ENCODE measurements around the gene LYRM1.

GRCh38 chr16:20952139-20952920 lies 51.8 kb downstream of the LYRM1 start:
- TF ChIP-seq CTCF (conservative IDR thresholded peaks at IDR 0.05 in 1 of 2, IDR thresholded peaks at IDR 0.05 in 1 of 2; ENCODE audit: low read depth in 1 of 2, low read length in 2 of 2) (no peak), EZH2 (IDR thresholded peaks at IDR 0.05; ENCODE audit: low read length, missing control alignments) (no peak)
